ENCODE results near the gene ZKSCAN4.

Gene ZKSCAN4

DNA sequence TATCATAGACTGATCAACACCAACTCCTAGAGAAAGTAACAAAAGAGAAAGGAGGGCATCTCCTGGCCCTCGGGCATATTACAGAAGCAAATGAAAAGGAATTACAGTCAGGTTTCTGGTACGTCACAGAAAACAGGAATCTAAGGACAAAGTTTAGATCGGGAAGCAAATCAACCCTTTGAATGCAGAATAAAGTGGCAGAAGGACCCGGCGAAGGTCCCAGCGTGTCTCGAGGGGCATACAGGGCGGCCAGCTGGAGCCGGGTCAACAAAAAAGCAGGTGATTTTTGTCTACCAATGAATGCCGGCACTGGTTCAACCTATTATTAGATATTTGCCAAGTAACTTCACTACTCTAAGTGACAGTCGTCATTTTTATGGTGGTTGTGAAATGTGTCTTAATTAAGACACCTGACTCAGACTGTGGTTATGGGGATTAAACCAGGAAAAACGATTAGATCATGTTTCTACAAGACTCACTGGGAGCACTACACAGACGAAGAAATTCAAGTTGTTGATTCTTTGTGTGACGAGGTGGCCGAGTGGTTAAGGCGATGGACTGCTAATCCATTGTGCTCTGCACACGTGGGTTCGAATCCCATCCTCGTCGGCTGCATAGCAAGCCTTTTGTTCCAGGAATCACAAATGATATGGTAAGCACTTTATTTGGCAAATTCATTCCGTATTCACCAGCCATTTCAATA lies 39.4 kb downstream of the ZKSCAN4 start:
- DNase-seq (ENCODE audit: low read depth, low spot score), result no peak
- H3K4me3 ChIP-seq (ENCODE audit: low read length), result no peak overlapping the region

DNA sequence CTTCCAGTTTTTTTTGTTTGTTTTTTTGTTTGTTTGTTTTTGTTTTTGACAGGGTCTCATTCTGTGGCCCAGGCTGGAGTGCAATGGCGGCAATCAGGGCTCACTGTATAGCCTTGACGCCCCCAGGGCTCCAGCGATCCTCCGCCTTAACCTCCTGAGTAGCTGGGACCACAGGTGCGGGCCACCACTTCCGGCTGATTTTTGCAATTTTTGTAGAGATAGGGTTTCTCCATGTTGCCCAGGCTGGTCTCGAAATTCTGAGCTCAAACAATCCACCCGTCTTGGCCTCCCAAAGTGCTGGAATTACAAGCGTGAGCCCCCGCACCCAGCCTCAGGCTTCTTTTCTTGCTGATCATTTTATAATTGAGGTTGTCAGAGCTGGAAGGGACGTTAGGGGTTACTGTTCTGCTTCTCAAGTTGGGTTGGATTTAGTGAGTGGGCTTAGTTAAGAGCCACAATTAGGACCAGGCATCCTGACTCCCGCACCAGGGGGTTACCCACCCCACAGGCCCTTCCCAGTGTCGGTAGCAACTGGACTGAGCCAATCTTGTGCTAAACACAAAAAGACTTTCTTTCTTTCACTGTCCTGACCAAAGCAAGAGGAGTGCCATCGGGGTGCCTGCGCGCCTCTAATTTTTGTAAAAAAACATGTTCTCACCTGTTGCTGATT lies 40.1 kb downstream of the ZKSCAN4 start:
- no peak overlapping the region for H3K4me3 ChIP-seq (ENCODE audit: low read length)
- no peak for DNase-seq (ENCODE audit: low read depth, low spot score)

DNA sequence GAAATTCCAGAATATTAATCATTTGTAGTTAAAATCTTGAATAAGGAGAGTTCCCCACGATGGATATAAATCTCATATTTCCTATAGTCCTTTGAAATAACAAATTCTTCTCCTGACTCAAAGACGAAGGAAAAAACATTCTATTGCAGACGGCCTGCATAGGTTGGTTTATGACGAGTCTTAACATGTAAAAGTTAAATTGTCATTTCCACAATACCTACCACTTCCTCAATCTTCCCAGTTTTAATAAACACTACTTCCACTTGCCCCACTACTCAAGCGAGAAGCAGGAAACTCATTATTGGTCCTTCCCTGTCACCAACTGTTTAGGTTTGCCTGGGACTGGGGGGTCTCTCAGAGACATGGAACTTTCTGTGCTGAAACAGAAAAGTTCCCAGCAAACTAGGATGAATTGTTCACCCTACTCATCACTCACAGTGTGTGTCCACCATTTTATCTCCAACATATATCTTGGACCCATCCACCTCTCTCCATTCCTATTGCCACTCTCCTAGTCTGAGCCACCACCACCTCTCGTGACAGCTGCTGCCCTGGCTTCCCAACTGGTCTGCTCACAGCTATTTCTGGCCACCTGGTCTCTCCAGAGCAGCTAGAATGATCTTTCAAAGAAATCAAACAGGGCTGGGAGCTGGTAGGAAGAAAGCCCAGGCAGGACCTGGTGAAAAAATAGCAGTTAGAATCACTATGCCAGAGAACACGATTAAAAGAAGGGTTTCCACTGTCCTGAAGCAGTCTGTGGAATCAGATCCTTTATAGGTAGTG lies 42.1 kb downstream of the ZKSCAN4 start:
- H3K4me3 ChIP-seq (ENCODE audit: low read length), result no peak overlapping the region
- DNase-seq (ENCODE audit: low read depth, low spot score), result no peak

DNA sequence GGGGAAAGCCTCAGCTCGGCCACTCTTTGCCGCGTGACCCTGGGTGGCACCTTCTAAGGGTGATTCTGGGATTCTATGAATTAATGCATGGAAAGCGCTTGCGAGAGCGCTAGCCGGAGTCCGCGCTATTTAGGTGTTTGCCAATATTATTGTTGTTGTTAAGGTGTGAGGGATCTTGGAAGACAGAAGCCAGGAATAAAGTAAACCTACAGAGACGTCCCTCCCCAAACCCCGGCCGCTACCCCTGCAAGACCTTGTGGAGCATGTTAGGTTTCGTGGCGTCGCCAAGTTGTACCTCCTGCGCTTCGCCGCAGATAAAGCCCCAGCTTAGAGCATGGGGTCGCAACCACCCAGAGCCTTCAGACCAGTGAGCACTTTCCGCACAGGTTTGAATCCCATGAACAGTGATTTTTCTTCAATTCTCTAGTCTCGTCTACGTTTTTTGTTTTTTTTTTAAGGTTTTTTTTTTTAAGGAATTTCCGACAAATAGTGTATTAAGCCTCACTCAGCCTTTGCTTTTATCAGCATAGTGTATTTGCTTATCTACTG lies 43.9 kb downstream of the ZKSCAN4 start:
- no peak overlapping the region for H3K4me3 ChIP-seq (ENCODE audit: low read length)
- DNase-seq (ENCODE audit: low read depth, low spot score), result no peak

DNA sequence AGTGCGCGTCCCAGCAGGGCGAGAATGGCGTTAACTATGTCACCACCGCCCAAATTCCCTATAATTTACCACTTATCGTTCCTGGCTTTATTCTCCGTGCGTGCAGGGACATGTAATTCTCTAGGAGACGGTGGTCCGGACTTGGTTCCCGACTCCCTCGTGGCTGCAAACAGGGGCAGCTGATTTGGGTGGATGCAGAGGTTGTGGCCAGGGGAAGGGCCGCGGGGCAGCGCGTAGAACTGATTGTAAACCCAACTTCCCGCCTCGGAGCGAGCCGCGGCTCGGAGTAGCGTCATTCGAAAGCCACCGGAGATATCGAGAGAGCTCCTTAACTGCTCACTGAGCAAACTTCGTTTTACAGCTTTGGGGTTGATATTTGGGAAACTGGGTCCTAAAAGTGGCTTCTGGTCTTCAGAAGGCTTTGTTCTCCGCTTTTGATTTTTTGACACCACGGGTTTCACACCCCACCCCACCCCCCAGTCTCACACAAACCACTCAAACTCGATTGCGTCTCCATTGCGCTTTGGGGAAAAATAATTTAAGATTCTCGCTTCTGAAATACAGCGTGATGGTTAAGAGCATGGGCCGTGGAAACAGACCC lies 44.5 kb downstream of the ZKSCAN4 start:
- no peak overlapping the region for H3K4me3 ChIP-seq (ENCODE audit: low read length)
- DNase-seq (ENCODE audit: low read depth, low spot score), result no peak

DNA sequence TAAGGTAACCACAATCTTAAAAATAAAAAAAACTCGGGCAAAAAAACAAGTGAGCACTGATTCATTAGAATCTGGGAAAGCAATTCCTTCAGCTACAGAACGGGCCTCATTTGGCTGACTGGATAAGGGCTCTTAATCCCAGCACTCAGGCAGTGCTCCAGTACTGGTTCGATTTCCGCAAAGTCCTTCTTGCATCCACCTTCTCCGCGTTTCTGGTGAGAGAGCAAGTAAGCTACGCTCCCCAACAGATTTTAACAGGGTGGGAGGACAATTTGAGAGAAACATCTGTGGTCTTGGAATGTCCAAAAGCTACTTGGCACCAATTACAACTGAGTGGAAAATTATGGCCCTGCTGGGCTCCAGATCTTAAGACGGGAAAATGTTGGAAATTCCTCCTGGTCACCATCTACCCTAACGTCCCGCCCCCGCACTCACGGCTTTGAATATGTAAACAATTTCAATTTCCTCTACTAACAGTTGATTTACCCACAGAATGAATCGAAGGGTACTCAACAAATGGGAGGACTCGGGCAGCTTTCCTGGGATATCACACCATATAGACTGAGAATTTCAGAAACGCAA lies 45.0 kb downstream of the ZKSCAN4 start:
- DNase-seq (ENCODE audit: low read depth, low spot score), result no peak
- no peak overlapping the region for H3K4me3 ChIP-seq (ENCODE audit: low read length)

DNA sequence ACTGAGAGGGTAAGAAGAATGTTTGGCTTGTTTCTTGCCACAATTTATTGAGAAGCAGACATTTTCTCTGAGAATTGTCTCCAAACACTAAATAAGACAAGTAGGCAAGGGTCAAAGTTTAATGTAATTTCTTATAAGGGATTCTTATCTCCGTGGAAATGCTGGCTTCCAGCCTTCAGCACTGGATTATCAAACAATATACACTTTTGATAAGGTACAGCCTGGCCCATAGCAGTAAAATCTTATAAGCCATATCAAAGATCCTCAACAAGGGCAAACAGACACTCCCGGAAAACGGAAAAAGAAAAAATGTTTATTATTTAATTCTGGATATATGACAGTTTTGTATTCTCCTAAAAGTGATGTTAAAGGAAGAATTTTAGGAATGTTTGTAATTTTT lies 45.5 kb downstream of the ZKSCAN4 start:
- DNase-seq (ENCODE audit: low read depth, low spot score), result no peak
- no peak overlapping the region for H3K4me3 ChIP-seq (ENCODE audit: low read length)

DNA sequence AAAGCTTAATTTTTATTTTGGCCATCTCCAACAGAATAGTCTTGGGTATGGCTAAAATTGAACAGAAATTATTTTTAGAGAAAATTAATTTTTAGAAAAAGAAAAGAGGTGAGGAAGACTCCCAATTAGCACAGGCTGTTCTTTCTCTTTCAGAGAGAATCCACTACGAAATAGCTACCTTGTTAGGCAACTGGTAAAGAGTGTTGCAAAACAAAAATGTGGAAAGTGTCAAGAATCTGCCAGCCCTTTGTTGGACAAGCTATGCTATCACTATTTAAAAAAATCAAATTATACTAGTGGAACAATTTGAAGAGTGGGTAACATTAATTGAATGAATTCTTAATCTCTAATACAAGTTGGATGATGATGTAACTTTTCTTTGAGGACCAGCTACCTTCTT lies 46.2 kb downstream of the ZKSCAN4 start:
- DNase-seq (ENCODE audit: low read depth, low spot score), result no peak
- H3K4me3 ChIP-seq (ENCODE audit: low read length), result no peak overlapping the region

DNA sequence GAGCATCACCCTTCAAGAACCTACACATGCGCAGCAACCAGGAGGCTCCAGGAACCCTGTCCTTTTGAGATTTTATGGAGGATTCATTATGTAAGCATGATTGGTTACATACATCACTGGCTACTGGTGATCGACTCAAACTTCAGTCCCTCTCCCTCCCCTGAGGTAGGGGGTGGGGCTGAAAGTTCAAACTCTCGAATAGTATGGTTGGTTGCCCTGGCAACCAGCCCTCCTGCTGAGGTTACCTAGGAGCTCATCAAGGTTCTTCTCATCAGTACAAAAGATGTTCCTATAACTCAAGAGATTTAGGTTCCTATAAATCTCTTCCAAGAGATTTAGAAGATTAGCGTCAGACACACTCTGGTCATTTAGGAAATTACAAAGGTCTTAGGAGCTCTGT lies 48.9 kb downstream of the ZKSCAN4 start:
- no peak overlapping the region for H3K4me3 ChIP-seq (ENCODE audit: low read length)
- DNase-seq (ENCODE audit: low read depth, low spot score), result no peak

DNA sequence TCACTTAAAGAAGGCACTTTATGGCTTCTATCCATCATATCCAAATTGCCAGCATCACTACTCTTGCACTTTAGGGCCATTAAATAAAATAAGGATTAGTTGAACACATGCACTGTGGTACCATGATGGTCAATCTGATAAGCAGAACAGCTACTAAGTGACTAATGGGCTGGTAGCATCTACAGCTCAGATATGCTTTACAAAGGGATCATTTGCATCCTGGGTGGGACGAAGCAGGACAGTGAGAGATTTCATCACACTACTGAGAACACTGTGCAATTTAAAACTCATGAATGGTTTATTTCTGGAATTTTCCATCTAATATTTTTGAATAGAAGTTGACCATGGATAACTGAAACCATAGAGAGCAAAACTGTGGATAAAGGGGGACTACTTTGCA lies 52.0 kb downstream of the ZKSCAN4 start:
- no peak overlapping the region for H3K4me3 ChIP-seq (ENCODE audit: low read length)
- DNase-seq (ENCODE audit: low read depth, low spot score), result no peak
